CD4-positive, alpha-beta T cell treated with Interleukin-1 beta for 1 hour (primary cell): ENCODE data around the gene ALDH1A1.
"Not testable (repeated sequence)": the region's sequence is repeated elsewhere in the genome, so short reads cannot be mapped to it uniquely, and the experiment has no call there.

Experiments
- DNase-seq, 2 donors: peaks; one replicate each; pipeline ENCODE4 v3.0.0-alpha.2; 2020 to 2022

ALDH1A1 gene

GRCh38 chr9:72891043-72891442, 61.8 kb downstream of the ALDH1A1 start:
- no peak for DNase-seq

- no peak for DNase-seq
These were observed 63.9 kb downstream of the ALDH1A1 start for GRCh38 chr9:72888943-72889342.

- no peak for DNase-seq
These were observed 64.8 kb downstream of the ALDH1A1 start for GRCh38 chr9:72888067-72888466.

- no peak for DNase-seq
These were observed 66.5 kb downstream of the ALDH1A1 start for GRCh38 chr9:72886386-72886785.

GRCh38 chr9:72884508-72884907, 68.3 kb downstream of the ALDH1A1 start:
- no peak for DNase-seq

- no peak for DNase-seq
These were observed 69.0 kb downstream of the ALDH1A1 start for GRCh38 chr9:72883875-72884274.

- no peak for DNase-seq
These were observed 70.6 kb downstream of the ALDH1A1 start for GRCh38 chr9:72882117-72882775.

- no peak for DNase-seq
These were observed 72.0 kb downstream of the ALDH1A1 start for GRCh38 chr9:72880821-72881220.

GRCh38 chr9:72875221-72875620, 77.6 kb downstream of the ALDH1A1 start:
- DNase-seq: no peak

- no peak for DNase-seq
These were observed 78.5 kb downstream of the ALDH1A1 start for GRCh38 chr9:72874344-72874743.

GRCh38 chr9:72873456-72873855, 79.4 kb downstream of the ALDH1A1 start:
- DNase-seq: no peak

- no peak for DNase-seq
These were observed 80.1 kb downstream of the ALDH1A1 start for GRCh38 chr9:72872718-72873117.

- no peak for DNase-seq
These were observed 81.2 kb downstream of the ALDH1A1 start for GRCh38 chr9:72871685-72872084.

- no peak for DNase-seq
These were observed 88.5 kb downstream of the ALDH1A1 start for GRCh38 chr9:72864327-72864726.

- no peak for DNase-seq
These were observed 89.3 kb downstream of the ALDH1A1 start for GRCh38 chr9:72863456-72864094.

- DNase-seq: not testable (repeated sequence)
These were observed 90.1 kb downstream of the ALDH1A1 start for GRCh38 chr9:72862788-72863187.

- no peak for DNase-seq
These were observed 94.6 kb downstream of the ALDH1A1 start for GRCh38 chr9:72858089-72858912.

- DNase-seq: no peak
These were observed 95.2 kb downstream of the ALDH1A1 start for GRCh38 chr9:72857624-72857996.

GRCh38 chr9:72856972-72857623, 95.8 kb downstream of the ALDH1A1 start:
- DNase-seq: peak in 1 of 2 donors; percentile 16

GRCh38 chr9:72855890-72856523, 96.8 kb downstream of the ALDH1A1 start:
- no peak for DNase-seq

- no peak for DNase-seq
These were observed 97.5 kb downstream of the ALDH1A1 start for GRCh38 chr9:72855321-72855720.
